GM19455 (cell line): Measurements from ENCODE around the gene SPIRE2.
"Not testable (repeated sequence)": the region's sequence is repeated elsewhere in the genome, so short reads cannot be mapped to it uniquely, and the experiment has no call there.

Experiments used
- ATAC-seq: cut with Tn5 transposase; IDR thresholded peaks from one replicate; pipeline ENCODE4 v1.9.1; 2021; ENCODE audit not compliant: unreplicated experiment

The SPIRE2 gene, protein sequence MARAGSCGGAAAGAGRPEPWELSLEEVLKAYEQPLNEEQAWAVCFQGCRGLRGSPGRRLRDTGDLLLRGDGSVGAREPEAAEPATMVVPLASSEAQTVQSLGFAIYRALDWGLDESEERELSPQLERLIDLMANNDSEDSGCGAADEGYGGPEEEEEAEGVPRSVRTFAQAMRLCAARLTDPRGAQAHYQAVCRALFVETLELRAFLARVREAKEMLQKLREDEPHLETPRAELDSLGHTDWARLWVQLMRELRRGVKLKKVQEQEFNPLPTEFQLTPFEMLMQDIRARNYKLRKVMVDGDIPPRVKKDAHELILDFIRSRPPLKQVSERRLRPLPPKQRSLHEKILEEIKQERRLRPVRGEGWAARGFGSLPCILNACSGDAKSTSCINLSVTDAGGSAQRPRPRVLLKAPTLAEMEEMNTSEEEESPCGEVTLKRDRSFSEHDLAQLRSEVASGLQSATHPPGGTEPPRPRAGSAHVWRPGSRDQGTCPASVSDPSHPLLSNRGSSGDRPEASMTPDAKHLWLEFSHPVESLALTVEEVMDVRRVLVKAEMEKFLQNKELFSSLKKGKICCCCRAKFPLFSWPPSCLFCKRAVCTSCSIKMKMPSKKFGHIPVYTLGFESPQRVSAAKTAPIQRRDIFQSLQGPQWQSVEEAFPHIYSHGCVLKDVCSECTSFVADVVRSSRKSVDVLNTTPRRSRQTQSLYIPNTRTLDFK

DNA sequence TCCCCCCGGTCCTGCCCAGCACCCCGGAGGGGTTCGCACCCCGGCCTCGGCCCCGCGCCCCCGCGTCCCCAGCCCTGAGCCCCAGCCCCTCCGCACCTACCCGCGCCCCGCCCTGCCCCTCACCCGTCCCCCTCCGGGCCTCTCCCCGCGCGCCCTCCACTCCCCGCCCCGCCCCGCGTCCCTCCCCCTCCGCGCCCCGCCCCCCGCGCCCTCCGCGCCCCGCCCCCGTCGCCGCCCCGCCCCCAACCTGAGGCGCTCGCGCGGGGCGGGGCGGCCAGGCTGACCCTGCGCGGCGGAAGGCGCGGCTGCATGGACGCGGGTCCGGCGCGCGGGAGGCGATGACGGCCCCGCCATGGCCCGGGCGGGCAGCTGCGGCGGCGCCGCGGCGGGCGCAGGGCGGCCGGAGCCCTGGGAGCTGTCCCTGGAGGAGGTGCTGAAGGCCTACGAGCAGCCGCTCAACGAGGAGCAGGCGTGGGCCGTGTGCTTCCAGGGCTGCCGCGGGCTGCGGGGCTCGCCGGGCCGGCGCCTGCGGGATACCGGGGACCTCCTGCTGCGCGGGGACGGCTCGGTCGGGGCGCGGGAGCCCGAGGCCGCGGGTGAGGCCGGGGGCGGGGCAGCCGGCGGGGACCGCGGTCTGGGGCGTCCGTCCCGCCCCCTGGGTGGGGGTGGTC is at the start of gene SPIRE2:
Gene SPIRE2, plus strand, starts transcription at position 277 of the 671 bp plus-strand sequence. Its CDS starts 76 bp downstream, at position 353.
- no peak for ATAC-seq

DNA sequence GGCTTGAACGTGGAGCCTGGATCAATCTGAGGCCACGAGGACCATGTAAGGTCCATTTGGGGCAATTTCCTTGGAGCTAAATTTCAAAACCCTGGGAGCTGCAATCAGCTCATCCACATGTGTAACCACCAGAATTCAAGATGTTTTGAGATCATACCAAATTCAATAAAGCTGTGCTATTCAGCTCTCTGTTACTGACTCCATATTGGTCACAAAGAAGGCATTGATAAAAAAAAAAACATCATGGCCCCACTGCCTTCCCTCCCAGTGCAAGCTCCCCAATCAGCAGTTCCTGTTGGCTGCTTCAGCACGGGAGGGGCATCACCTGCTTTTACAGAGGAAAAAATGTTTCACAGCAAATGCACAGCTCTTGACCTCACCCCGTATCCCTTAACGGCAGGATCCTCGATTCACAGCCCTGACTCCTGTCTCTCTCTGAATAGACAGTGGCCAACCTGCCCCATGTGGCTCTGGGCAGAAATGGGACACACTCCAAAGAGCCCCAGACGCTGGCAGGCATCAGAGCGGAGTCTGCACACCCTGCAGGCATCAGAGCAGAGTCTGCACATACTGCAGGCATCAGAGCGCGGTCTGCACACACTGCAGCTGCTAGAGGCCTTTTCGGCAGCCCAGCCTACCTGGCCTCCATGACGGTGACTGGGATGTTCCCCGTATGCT is 48.9 kb upstream of the SPIRE2 start:
- no peak for ATAC-seq

DNA sequence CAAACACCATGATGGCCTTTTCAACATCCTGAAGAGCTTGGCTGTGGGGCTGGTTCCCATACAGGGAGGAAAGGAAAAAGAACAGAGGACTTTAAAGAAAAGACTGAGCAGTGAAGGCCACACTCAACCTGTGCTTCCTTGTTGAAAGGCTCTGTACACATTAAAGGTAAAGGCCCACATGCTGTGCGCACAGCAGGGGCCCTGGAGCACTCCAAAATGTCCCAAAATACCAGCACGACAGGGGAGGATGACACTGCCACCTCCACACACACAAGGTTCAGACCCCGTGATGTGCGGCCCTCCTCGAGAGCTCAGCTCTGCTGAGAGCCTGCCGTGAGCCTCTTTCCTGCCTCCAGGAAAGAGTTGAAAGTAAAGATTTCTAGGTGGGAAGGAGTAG is 48.4 kb upstream of the SPIRE2 start:
- no peak for ATAC-seq

DNA sequence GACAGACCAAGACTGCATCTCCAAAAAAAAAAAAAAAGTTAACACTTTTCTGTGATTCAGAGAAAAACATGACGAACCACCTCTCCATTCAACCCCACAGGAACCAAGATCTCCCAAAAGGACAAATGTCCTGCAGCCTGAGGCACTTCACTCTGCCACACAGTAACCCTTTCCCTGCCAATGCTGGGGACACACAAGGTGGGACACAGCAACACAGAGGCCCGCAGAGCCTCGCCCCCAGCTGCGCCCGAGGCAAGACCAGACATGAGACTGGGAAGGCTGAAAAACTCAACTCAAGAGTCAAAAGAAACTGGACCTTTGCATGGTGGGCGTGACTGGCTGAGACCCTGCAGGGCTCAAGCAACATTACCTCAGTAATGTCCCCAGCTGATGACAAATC is 45.8 kb upstream of the SPIRE2 start:
- ATAC-seq = no peak

DNA sequence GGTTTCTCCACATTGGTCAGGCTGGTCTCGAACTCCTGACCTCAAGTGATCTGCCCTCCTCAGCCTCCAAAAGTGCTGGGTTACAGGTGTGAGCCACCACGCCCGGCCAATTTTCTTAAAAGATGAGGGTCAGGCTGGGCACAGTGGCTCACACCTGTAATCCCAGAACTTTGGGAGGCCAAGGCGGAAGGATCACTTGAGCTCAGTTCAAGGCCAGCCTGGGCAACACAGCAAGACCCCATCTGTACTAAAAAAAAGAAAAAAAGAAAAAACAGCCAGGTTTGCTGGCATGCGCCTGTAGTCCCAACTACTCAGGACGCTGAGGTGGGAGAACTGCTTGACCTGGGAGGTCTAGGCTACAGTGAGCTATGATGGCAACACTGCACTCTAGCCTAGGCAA is 44.3 kb upstream of the SPIRE2 start:
- not testable (repeated sequence) for ATAC-seq

DNA sequence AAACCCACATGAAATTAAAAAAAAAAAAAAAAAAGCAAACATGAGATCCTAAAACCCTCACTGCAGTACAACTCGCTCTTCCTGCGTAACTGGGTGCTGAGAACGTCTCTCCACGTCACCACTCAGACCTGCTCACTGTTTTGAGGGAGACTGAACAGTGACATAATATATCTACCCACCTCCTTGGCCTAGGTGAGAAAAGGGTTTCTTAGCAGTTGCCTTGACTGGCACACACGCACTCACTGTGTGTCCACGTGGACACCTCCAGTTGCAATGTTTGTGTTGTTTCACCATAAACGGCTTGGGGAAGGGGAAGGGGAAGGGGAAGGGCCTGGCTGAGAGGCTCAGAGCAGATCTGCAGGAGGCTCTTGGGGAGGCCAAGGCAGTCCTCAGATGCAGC is 43.9 kb upstream of the SPIRE2 start:
- no peak for ATAC-seq

DNA sequence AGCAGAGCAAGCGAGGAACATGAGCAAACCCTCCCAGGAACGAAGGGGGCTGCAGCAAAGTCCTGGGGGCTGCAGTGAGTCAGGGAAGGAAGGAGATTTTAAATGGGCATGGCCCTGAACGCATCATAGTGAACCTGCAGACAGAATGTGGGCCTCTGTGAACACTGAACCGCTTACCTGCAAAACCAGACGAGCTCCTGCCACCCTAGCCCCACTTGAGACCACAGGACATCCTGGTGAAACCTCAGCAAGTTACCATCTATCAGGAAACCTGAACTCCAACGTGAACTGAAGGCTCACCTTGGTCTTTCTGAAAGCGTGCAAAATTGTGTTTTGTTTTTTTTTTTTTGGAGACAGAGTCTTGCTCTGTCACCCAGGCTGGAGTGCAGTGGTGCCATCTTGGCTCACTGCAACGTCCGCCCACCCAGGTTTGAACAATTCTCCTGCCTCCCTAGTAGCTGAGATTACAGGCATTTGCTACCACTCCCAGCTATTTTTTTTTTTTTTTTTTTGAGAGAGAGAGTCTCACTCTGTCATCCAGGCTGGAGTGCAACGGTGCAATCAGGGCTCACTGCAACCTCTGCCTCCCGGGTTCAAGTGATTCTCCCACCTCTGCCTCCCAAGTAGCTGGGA is 42.6 kb upstream of the SPIRE2 start:
- no peak for ATAC-seq

DNA sequence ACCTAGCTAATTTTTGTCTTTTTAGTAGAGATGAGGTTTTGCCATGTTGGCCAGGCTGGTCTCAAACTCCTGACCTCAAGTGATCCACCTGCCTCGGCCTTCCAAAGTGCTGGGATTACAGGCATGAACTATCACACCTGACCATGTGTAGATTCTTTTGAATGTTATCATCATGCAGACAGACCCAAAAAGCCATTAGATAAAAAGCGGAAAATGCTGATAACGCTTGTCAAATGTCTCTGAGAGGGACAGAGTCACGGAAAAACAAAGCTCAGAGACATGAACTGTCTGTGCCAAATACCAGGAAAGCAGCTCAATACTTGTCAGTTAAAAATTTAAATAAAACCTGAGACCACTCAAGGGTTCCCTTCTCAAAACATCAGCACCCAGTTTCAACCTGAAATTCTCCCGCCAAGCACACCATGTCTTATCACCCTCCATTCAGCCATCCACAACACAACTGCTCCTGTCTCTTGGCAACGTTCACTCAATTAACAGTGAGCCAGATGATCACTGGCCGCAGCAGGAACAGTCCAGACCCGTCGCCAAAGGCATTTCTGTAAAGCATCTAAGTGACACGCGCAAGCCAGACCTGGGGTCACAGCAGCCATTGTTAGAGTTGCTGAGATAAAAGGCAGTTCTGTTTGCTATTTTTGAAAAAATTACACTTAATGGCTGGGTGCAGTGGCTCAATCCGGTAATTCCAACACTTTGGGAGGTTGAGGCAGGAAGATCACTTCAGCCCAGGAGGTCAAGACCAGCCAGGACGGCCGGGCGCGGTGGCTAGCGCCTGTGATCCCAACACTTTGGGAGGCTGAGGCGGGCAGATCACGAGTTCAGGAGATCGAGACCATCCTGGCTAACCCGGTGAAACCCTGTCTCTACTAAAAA is 41.6 kb upstream of the SPIRE2 start:
- ATAC-seq = no peak

DNA sequence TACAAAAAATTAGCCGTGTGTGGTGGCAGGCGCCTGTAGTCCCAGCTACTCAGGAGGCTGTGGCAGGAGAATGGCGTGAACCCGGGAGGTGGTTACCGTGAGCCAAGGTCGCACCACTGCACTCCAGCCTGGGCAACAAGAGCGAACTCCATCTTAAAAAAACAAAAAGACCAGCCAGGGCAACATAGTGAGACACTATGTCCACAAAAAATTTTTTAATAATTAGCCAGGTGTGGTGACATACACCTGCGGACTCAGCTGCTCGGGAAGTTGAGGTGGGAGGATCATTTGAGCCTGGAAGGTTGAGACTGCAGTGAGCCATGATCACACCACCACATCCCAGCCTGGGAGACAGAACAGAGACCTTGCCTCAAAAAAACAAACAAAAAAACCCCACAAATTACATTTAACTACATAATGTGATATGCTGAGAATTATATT is 40.9 kb upstream of the SPIRE2 start:
- ATAC-seq = no peak

DNA sequence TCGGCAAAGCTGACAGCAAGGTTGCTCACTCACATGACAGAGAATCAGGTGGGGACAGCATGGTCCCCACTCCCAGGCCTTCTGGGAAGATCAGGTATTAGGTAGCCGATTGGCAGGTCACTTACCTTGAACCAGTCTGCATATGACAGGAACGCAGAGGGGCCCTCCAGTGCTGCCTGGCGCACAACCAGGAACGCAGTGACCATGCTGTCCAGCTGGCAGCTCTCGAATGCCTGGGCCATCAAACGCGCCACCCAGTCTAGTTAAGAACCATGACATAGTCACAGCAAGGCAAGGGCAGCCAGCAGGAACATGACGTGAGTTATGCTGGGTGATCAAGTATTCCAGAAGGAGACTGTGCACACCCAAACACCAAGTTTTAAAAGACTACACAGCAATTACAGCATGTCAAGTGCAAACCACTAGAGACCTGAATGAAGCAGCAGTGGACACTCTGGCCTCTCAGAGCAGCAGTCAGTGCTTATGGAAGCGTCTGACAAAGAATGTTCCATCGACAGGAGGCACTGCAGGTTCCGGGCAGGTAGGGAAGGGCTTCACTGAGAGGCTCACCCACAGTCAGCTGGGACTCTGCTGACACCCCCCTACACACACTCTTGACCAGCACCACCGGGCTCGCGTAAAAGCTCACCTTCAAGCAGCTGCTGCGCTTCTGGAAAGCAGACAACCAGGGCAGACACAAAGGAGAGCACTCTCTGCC is 36.8 kb upstream of the SPIRE2 start:
- no peak for ATAC-seq

DNA sequence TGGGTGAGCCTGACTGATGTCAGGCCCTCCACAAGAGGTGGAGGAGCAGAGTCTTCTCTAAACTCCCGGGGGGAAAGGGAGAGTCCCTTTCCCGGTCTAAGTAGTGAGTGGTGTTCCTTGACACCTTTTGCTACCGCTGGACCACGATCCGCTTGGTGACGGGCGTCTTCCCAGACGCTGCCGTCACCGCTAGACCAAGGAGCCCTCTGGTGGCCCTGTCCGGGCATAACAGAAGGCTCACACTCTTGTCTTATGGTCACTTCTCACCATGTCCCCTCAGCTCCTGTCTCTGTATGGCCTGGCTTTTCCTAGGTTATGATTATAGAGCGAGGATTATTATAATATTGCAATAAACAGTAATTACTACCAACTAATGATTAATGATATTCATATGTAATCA is 35.2 kb upstream of the SPIRE2 start:
- ATAC-seq = not testable (repeated sequence)

DNA sequence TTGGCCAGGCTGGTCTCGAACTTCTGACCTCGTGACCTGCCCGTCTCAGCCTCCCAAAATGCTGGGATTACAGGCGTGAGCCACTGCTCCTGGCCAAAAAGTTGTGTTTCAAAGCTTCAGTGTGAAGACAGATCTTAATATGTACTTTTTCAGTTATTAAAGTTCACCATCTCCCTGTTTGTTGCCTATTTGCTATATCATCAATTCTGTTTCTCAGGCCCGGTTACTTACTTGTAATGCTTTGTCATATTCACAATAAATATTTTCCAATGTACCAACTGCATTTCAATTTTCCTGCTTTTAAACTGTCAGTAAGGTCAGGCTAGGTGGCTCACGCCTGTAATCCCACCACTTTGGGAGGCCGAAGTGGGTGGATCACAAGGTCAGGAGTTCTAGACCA is 34.3 kb upstream of the SPIRE2 start:
- no peak for ATAC-seq

DNA sequence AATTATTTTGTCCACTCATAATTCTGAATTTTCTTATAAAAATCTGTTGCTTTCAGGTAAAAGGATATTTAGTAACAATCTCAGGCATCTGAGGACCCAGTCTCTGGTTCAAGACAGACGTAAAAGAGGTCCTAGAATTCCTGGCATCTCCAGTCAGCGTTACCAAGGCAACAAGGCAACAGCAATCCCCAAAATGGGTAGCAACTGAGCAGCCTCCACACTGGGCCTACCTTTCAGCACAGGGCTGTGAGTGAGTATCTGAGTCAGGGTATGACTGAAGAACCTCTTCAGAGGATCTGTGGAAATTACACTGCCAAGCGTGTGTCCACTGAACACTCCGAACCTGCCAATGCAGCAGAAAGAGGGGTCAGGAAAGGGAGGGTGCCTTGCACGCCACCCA is 32.6 kb upstream of the SPIRE2 start:
- ATAC-seq = no peak

DNA sequence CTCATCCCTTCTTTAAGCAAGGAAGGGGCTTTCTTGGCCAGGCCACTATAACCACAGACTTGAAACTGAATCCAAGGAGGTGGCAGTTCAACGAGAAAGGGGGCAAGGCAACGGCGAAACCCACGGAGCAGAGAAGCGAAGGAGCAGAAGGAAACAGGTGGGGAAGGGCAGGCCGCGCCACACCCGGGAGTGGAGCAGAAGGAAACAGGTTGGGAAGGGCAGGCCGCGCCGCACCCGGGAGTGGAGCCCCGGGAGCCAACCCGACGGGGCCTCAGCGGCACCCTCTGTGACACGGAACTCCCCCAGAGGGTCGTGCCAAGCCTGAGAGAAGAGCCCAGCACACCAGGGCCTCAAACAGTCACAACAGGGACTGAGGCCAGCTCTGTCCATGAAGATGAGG is 32.2 kb upstream of the SPIRE2 start:
- no peak for ATAC-seq

DNA sequence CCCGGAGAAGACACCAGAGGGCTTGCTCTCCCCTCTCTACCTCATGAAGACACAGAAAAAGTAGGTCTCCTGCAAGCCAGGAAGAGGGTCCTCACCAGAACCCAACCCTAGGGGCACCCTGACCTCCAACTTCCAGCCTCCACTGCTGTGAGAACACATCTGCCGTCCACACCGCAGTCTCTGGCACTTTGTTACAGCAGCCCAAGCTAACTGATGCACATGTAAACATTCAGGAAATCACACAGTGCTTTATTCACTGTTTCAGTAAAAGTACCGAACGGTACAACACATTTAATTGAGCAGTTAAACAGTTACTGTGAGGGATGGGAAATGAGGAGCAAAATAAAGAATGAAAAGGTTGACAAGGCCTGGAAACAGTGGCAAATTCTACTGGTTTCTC is 30.1 kb upstream of the SPIRE2 start:
- no peak for ATAC-seq

DNA sequence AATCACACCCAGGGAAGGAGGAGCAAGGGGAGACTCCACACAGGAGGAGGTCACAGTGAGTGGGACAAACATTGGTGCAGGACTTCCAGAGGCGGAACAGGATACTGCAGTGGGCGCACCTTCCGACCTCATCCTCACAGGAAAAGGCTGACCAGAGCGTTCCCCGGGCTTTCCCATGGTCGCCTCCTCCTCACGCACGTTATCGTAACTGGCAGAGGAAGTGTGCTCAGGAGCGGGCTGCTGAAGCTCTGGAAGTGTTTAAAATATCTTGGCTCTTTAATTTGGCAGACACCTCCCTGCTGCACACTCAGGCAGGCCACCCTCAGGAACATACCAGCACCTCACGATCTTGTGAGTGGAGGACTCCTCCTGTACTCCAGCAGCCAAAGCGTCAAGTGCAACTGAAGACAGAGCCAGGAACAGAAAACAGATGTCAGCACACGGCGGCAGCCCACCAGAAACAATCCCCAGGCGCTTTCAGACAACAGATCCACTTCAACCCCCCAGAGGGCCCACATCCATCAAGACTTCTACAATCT is 29.4 kb upstream of the SPIRE2 start:
- ATAC-seq = no peak

DNA sequence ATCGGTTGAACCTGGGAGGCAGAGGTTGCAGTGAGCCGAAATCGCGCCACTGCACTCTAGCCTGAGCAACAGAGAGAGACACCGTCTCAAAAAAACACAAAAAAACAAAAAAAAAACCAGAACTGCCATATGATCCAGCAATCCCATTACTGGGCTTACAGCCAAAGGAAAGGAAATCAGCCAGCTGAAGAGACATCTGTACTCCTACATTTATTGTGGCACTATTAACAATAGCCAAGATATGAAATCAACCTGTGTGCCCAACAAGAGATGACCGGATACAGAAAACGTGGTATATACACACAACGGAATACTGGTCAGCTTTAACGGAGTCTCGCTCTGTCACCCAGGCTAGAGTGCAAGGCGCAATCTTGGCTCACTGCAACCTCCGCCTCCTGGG is 26.5 kb upstream of the SPIRE2 start:
- ATAC-seq = no peak

DNA sequence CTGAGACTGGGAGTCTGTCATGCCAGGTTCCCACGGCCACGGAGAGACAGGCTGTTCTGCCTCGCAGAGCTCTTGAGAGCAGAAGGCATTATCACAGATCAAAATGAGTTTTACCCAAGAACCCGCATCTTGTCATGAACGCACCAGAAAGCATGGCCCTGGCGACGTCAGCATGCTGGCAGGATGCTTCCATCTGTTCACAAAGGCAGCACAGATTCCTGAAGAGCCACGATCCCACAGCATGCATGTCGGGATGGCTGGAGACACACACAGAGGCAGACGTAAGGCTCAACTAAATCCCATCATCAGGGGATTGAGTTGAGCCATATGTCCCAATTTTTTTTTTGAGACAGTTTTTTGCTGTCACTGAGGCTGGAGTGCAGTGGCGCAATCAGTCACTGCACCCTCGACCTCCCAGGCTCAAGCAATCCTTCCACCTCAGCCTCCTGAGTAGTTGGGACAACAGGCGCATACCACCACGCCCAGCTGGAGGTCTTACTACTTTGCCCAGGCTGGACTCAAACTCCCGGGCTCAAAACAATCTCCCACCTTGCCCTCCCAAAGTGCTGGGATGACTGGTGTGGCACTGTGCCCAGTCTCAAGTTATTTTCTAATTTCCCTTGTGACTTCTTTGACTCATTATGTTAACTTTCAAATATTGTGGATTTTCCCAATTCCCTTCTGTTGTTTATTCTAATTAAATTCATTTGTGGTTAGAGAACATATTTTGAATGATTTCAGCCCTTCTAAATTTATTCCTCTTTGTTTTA is 23.0 kb upstream of the SPIRE2 start:
- no peak for ATAC-seq
